HepG2 (cell line): ENCODE results near the gene RTN1. TPM values are rescaled to one million over a fixed set of nuclear protein-coding genes. Genes with fewer than 3 reads are reported as not detected.
A peak's percentile ranks its signal among the peaks of the same experiment; 100 is the strongest.

ENCODE experiments used
- ATAC-seq: fragments of 200-7000 bp; cut with Tn5 transposase; 3 replicates; pipeline ENCODE4 v1.9.1; 2020; ENCODE audit warnings: mild to moderate bottlenecking, moderate library complexity
- BruUV-seq: library from RNA; stranded (reverse); fragments of 400-500 nt; replicated peaks from 2 replicates; lab custom pipeline; 2021; lab: Mats Ljungman, UMichigan
- CTCF ChIA-PET: fragments of 300-600 bp; formaldehyde crosslinking; extraction: SDS; loops from one replicate; lab custom pipeline; 2021; ENCODE audit warnings: low total read pairs, inconsistent platforms, low intra/inter-chr PET ratio; lab: Yijun Ruan, JAX
- POLR2A ChIA-PET: fragments of 350-600 bp; sonication (Branson Sonifier 250); formaldehyde crosslinking; loops from one replicate; lab custom pipeline; 2020; ENCODE audit warnings: antibody characterized with exemption, inconsistent platforms; lab: Yijun Ruan, JAX
- DNase-seq: peaks from one replicate; pipeline ENCODE4 v3.0.0-alpha.2; 2015; ENCODE audit warnings: low spot score
- FAIRE-seq: peaks from 3 replicates; lab custom pipeline; 2011; peaks lifted over from hg19 to GRCh38; lab: Jason Lieb, UNC
- H2AFZ ChIP-seq: one replicate; pipeline ENCODE4 v1.6.1; 2011; ENCODE audit warnings: low read length, inconsistent platforms
- H3K27ac ChIP-seq: fragments of 300-600 bp; 3 replicates; pipeline ENCODE4 v1.8.0; 2011; ENCODE audit warnings: mixed run types, mild to moderate bottlenecking, mixed read lengths, low read length, inconsistent platforms; ENCODE audit not compliant: insufficient read depth; ENCODE audit errors: extremely low read length
- H3K27me3 ChIP-seq, 2 experiments: fragments of 200-600 bp in 1 of 2; 2 replicates in 1 of 2; 3 replicates in 1 of 2; pipeline versions ENCODE4 v1.6.0 to v1.8.0; 2011; ENCODE audit warnings: low read length in 2 of 2, mild to moderate bottlenecking in 2 of 2, moderate library complexity in 2 of 2, inconsistent platforms in 1 of 2; ENCODE audit not compliant: insufficient read depth in 2 of 2, control insufficient read depth in 1 of 2
- H3K36me3 ChIP-seq, 2 experiments: fragments of 200-600 bp in 1 of 2; replicated peaks in 1 of 2; 2 replicates in 1 of 2; 3 replicates in 1 of 2; pipeline versions ENCODE4 v1.5.1 to v1.8.0; 2011; ENCODE audit warnings: low read length in 2 of 2, inconsistent platforms in 1 of 2; ENCODE audit not compliant: insufficient read depth in 2 of 2, control insufficient read depth in 1 of 2
- H3K4me1 ChIP-seq: 2 replicates; pipeline ENCODE4 v1.5.1; 2012; ENCODE audit warnings: low read length, inconsistent platforms; ENCODE audit not compliant: insufficient read depth
- H3K4me2 ChIP-seq: 2 replicates; pipeline ENCODE4 v1.6.0; 2011; ENCODE audit warnings: low read depth, low read length, inconsistent platforms
- H3K4me3 ChIP-seq, 3 experiments: fragments of 200-600 bp in 1 of 3; sonication (generic), shearing (Covaris generic) in 1 of 3; replicated peaks in 1 of 3; 2 replicates each; pipeline ENCODE4 v1.5.1; 2011 to 2016; ENCODE audit warnings: low read length in 3 of 3, inconsistent platforms in 2 of 3, low read depth in 2 of 3, mild to moderate bottlenecking in 2 of 3, control low read depth in 1 of 3, mixed read lengths in 1 of 3; ENCODE audit not compliant: insufficient read depth in 1 of 3
- H3K79me2 ChIP-seq: one replicate; pipeline ENCODE4 v1.6.1; 2011; ENCODE audit warnings: low read length, inconsistent platforms; ENCODE audit not compliant: insufficient read depth
- H3K9ac ChIP-seq: 2 replicates; pipeline ENCODE4 v1.6.0; 2011; ENCODE audit warnings: mild to moderate bottlenecking, low read depth, low read length, inconsistent platforms; ENCODE audit not compliant: insufficient read depth
- H3K9me3 ChIP-seq: 2 replicates; pipeline ENCODE4 v1.5.1; 2012; ENCODE audit warnings: mild to moderate bottlenecking, low read length
- H4K20me1 ChIP-seq: 2 replicates; pipeline ENCODE4 v1.6.0; 2011; ENCODE audit warnings: inconsistent platforms, mild to moderate bottlenecking, low read length, moderate library complexity; ENCODE audit not compliant: insufficient read depth
- AGO1 ChIP-seq: fragments of 200-400 bp; formaldehyde crosslinking; IDR thresholded peaks from 2 replicates; pipeline ENCODE4 v1.6.1; 2017; ENCODE audit warnings: mild to moderate bottlenecking, low read depth, low read length, moderate library complexity; ENCODE audit not compliant: poor library complexity, severe bottlenecking
- AHR ChIP-seq: IDR thresholded peaks from 2 replicates; pipeline ENCODE4 v1.6.1; 2018; ENCODE audit warnings: missing genetic modification reagents, missing compliant biosample characterization
- ISL2 ChIP-seq: sonication (generic); formaldehyde crosslinking; IDR thresholded peaks from 2 replicates; pipeline ENCODE4 v1.5.0; 2020; ENCODE audit warnings: missing genetic modification reagents
- NR1H2 ChIP-seq: sonication (generic); formaldehyde crosslinking; IDR thresholded peaks from 2 replicates; pipeline ENCODE4 v1.8.1; 2022; ENCODE audit warnings: low read depth, missing genetic modification reagents, borderline replicate concordance
- RORA ChIP-seq: sonication (generic); formaldehyde crosslinking; IDR thresholded peaks from 2 replicates; pipeline ENCODE4 v1.5.0; 2020; ENCODE audit warnings: mild to moderate bottlenecking, missing genetic modification reagents, moderate library complexity
- SIX1 ChIP-seq: sonication (generic); formaldehyde crosslinking; IDR thresholded peaks from 2 replicates; pipeline ENCODE4 v1.4.0; 2020; ENCODE audit warnings: missing genetic modification reagents, borderline replicate concordance
- SMC3 ChIP-seq: IDR thresholded peaks from 2 replicates; pipeline ENCODE4 v1.6.1; 2011; ENCODE audit warnings: low read length, improper control_type of control experiment
- ZBTB42 ChIP-seq: sonication (generic); formaldehyde crosslinking; IDR thresholded peaks from 2 replicates; pipeline ENCODE4 v1.5.0; 2020; ENCODE audit warnings: mild to moderate bottlenecking, missing genetic modification reagents
- ZNF597 ChIP-seq: sonication (generic); formaldehyde crosslinking; IDR thresholded peaks from 2 replicates; pipeline ENCODE4 v1.5.0; 2020; ENCODE audit warnings: missing genetic modification reagents
- ZNF772 ChIP-seq: sonication (generic); formaldehyde crosslinking; IDR thresholded peaks from 2 replicates; pipeline ENCODE4 v1.5.0; 2020; ENCODE audit warnings: mild to moderate bottlenecking, missing genetic modification reagents
- ZNF839 ChIP-seq: sonication (generic); formaldehyde crosslinking; IDR thresholded peaks from 2 replicates; pipeline ENCODE4 v1.4.0; 2020; ENCODE audit warnings: missing genetic modification reagents, mild to moderate bottlenecking, borderline replicate concordance
- WGBS: methylation state at CpG from one replicate; pipeline ENCODE4 v1.1.6; 2017; ENCODE audit warnings: low lambda C conversion rate; 5-methylcytosine and 5-hydroxymethylcytosine counted together
- in situ Hi-C: cut with HindIII; loops from 2 replicates; pipeline ENCODE4 v1.10.0; 2017; ENCODE audit warnings: low pct_unique_long_range_greater_than_20kb; ENCODE audit not compliant: extremely low pct_ligation_motif_present
- intact Hi-C: fragments of 100-400 bp; cut with micrococcal nuclease; formaldehyde crosslinking; loops from one replicate; pipeline ENCODE4 v1.10.0; 2022; ENCODE audit not compliant: unreplicated experiment
- polyA plus RNA-seq, 8 experiments: library from polyadenylated mRNA; depleted of rRNA in 3 of 8; stranded (reverse) in 7 of 8; unstranded in 1 of 8; fragments of >200 nt; fragmentation: Illumina TruSeq in 4 of 8; extraction: Trizol in 4 of 8; gene quantifications; 2 replicates each; pipeline versions ENCODE4 v1.2.1 to v1.2.3, GENCODE V29; 2011 to 2016; ENCODE audit warnings: low read depth in 4 of 8, missing spikeins in 1 of 8, mixed read lengths in 1 of 8; ENCODE audit not compliant: insufficient read depth in 1 of 8
- total RNA-seq, 5 experiments: library from RNA; depleted of rRNA; stranded (reverse); fragments of >200 nt; fragmentation: Illumina TruSeq; extraction: Trizol; gene quantifications; 2 replicates each; pipeline ENCODE4 v1.2.3, GENCODE V29; 2016; ENCODE audit warnings: low read depth in 1 of 5
- TF ChIP-seq, protein P1 (sequence below): sonication (generic); formaldehyde crosslinking; IDR thresholded peaks from 2 replicates; pipeline ENCODE4 v1.5.1; 2020; ENCODE audit warnings: missing genetic modification reagents, mild to moderate bottlenecking, borderline replicate concordance
- TF ChIP-seq, protein P2 (sequence below): fragments of 450-650 bp; IDR thresholded peaks from 2 replicates; pipeline ENCODE4 v1.6.1; 2016

RTN1 gene
- total and polyA plus RNA-seq, 2 of the 13 experiments (the other 11 are each of a cell fraction or from before 2014, with no cell fraction given) = 0.04 to 0.18 TPM

DNA sequence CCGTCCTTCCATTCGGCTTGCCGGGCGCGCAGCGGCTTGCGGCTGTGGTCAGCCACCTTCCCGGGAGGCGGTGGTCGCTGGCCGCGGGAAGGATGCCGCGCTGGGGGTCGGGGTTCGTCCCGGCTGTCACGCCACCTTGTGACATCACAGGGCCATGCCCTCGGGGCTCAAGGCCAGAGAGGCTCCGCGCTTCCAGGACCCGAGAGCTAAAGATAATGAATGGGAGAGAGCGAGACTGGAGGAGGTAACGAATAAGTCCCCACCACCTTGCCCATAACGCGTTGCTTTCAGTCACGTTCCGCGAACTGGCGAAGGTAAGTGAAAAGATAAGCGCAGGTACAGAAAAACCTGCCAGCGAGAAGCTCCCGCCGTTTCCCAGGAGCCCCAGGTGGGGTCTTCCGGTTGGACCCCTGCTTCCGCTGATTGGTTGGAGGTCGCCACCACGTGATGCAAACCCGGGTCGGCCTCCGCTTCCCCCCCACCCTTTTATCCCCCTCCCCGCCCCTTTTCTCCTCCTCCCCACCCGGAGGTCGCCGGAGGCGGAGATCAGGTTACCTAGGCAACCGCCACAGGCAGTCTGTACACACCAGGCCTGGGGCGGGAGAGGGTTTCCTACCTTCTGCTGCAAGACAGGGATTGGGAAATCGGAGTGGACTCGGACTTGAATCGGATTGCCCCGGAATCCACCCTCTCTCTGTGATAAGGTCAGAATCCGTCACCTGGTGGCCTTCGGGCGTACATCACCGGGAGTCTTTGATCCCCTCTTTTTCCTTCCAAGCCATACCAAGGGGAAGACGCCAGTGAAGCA lies 49.2 kb upstream of the RTN1 start, which contains the start of gene LRRC9 (continued):
- no peak for TF ChIP-seq ZNF597 (CRISPR knock-in tag)
- TF ChIP-seq, protein P1, sequence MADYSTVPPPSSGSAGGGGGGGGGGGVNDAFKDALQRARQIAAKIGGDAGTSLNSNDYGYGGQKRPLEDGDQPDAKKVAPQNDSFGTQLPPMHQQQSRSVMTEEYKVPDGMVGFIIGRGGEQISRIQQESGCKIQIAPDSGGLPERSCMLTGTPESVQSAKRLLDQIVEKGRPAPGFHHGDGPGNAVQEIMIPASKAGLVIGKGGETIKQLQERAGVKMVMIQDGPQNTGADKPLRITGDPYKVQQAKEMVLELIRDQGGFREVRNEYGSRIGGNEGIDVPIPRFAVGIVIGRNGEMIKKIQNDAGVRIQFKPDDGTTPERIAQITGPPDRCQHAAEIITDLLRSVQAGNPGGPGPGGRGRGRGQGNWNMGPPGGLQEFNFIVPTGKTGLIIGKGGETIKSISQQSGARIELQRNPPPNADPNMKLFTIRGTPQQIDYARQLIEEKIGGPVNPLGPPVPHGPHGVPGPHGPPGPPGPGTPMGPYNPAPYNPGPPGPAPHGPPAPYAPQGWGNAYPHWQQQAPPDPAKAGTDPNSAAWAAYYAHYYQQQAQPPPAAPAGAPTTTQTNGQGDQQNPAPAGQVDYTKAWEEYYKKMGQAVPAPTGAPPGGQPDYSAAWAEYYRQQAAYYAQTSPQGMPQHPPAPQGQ = no peak
- TF ChIP-seq RORA = no peak
- TF ChIP-seq ISL2 = 0 out of 2 replicates have a peak, but pooled peaks have one; percentile 17
- TF ChIP-seq AHR (CRISPR knock-in tag) = no peak

DNA sequence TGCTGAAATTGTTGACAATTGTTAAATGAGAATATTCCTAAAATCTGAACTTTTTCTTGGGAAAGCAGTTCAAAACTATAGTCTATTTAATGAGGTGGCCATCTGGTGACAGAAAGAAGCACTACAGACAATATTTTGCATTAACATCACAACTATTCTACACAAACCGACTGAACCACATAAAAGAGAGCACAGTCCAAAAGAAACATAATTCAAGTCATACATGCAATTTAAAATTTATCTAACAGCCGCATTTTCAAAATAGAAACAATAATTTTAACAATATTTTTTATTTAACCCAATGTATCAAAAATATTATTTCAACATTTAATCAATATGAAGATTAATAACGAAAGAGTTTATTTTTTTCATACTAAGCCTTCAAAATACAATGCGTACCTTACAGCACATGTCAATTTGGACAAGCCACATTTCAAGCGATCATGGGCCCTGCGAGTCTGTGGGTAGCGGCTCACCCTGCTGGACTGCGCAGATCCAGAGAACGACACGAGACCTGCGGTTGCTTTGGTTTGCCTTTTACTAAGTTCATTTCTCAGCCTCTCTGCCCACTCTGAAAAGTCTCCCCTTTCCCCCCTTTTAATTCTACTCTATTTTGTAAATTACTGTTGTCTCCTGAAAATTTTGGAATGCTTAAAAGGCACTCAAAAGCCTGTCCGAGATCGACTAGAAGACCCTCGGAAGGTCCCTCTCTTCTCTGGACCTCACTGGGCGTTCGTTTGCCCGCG lies 48.4 kb upstream of the RTN1 start:
- Histone ChIP-seq H4K20me1 (no peaks in the 10 kb centered on the region), H3K4me1 (peaks cover 20% of the 10 kb centered on the region), H3K27ac (peak overlapping the region; percentile 90), H2AFZ (peak overlapping the region; percentile 39), H3K4me2 (peak overlapping the region; percentile 94), H3K9me3 (no peaks in the 10 kb centered on the region), H3K79me2 (no peaks in the 10 kb centered on the region), H3K27me3 (no peaks in the 10 kb centered on the region), H3K4me3 (peak overlapping the region; percentile 55 to 83 (median 64)), H3K9ac (peak overlapping the region; percentile 74), H3K36me3 (no peaks in the 10 kb centered on the region)
- intact Hi-C loops (loop anchor here (1.0 kb wide), 1 partner anchor 287 kb away; no protein-coding TSS in a partner anchor), in situ Hi-C loops (loop anchor here (10.0 kb wide), 1 partner anchor 284 kb away; no protein-coding TSS in a partner anchor)
- peak; percentile 32 for DNase-seq
- BruUV-seq = TSS peak; percentile 64
- ChIA-PET CTCF (interaction anchor here (1.1 to 2.2 kb wide), 2 partner anchors 287 to 288 kb away, joined by 3 to 16 read pairs; no protein-coding TSS in a partner anchor), POLR2A (interaction anchor here (1.0 to 1.2 kb wide), 2 partner anchors 330 to 435 kb away, joined by 5 read pairs; partner anchors contain the start of genes JKAMP, L3HYPDH and PPM1A)
- ATAC-seq = peak; percentile 82
- FAIRE-seq = peak; percentile 32
- under 1% methylated on average over 18 of the region's 18 CpGs for WGBS
- TF ChIP-seq ZNF839 (CRISPR knock-in tag) (0 out of 2 replicates have a peak, but pooled peaks have one; percentile 72), ZBTB42 (0 out of 2 replicates have a peak, but pooled peaks have one; percentile 1), ZNF772 (CRISPR knock-in tag) (no peak), SMC3 (peak; percentile 39; the same call in 1 of the 2 replicates), NR1H2 (no peak), AGO1 (no peak), SIX1 (CRISPR knock-in tag) (no peak)
- TF ChIP-seq, protein P2, sequence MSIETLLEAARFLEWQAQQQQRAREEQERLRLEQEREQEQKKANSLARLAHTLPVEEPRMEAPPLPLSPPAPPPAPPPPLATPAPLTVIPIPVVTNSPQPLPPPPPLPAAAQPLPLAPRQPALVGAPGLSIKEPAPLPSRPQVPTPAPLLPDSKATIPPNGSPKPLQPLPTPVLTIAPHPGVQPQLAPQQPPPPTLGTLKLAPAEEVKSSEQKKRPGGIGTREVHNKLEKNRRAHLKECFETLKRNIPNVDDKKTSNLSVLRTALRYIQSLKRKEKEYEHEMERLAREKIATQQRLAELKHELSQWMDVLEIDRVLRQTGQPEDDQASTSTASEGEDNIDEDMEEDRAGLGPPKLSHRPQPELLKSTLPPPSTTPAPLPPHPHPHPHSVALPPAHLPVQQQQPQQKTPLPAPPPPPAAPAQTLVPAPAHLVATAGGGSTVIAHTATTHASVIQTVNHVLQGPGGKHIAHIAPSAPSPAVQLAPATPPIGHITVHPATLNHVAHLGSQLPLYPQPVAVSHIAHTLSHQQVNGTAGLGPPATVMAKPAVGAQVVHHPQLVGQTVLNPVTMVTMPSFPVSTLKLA = 0 out of 2 replicates have a peak, but pooled peaks have one; percentile 8
